Posterior cingulate gyrus (tissue), 11 donors: ENCODE data around the gene CELF1.

Experiments used
- DNase-seq, 10 donors: peaks; one replicate each; pipeline versions ENCODE4 v3.0.0 to v3.0.0-alpha.2; 2020 to 2021; ENCODE audit warnings: mixed read lengths in 3 of 10
- intact Hi-C: fragments of 100-400 bp; cut with DNase I; formaldehyde crosslinking; loops from one replicate; pipeline ENCODE4 v1.15.1; 2023

The CELF1 gene

DNA sequence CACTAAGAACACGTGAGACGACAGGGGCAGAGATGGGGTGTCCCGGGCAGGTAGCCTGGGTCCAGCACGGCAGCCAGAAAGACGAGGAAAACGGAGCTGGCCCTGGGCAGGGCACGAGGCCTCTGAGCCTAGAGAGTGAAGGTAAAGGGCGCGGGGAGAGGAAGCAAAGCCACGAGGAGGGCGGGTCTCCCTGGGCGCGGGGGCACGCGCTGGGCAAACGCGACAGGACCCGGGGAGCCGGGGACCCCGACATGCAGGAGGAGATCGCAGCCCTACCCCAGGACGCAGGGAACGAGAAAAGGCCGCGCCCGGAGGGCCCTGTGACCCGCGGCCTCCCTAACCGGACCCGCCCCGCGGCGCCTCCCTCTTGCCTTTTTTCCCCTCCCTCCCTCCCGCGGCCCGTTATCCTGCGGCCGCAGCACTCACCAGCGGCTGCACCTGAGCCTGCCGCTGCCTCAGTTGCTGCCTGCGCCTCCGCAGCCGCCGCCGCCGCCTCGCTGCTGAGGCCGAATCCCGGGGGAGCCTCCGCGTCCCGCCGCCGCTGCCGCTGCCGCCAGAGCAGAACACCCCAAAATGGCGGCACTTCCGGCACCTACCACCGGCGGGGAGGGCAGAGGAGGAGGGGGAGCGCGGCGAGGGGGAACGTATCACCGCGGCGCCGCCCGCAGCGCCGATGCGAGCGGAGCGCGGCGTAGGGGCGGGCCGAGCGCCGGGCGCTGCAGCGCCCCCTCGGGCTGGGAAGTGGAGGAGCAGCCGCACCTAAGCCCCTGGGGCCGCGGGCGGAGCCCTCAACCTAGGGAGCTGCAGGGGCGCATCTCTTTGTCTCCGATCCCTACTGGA is at the start of gene CELF1:
Gene CELF1 (minus strand): TSS at position 567 of the 840 bp plus-strand sequence. CDS start 53,609 bp downstream, outside the sequence.
- peak; percentile 83 to 98 (median 90) for DNase-seq
- intact Hi-C loops: loop anchor here (1.0 to 10.0 kb wide), 4 partner anchors 26 to 212 kb away; partner anchors contain the start of genes FNBP4, KBTBD4 and SLC39A13

DNA sequence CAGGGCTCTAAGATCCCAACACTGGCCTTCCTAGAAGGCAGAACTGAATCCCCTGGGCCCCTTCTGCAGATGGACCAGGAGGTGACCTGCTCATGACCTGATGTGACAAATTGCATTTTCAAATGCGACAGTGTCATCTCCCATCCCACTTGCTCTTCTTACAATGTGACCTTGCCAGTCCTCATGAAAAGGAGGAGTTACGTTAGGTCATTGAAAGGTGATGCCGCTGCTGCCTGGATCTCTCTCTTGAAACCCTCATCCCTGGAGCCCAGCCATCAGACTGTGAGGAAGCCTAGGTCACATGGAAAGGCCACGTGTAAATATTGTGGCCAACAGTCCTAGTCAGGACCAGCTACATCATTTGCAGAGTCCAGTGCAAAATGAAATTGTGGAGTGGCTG is 47.0 kb upstream of the CELF1 start:
- intact Hi-C loops: no loop called here
- no peak for DNase-seq

- intact Hi-C loops: no loop called here
- DNase-seq: no peak
These were observed 43.0 kb upstream of the CELF1 start for GRCh38 chr11:47595967-47596366.

DNA sequence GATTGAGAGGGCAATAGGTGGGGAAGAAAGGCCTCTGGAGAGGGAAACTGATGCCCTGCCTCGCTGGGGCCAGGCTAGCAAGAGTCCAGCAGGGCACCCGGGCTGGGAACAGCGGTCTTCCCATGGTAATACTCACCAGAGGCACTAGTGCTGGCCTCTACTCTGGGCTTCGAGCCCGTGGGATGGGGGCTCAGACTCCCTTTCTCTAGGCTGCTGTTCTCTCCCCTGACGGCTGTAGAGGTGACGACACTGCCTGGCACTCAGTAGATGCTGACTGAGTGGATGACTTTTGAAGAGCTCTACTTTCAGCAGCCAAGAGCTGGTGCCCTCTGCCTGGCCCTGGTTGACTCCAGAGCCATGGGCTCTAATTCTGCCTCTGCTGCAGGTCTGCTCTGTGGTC is 42.1 kb upstream of the CELF1 start:
- intact Hi-C loops: no loop called here
- peak in 2 of 10 donors; percentile 14 to 70 for DNase-seq

DNA sequence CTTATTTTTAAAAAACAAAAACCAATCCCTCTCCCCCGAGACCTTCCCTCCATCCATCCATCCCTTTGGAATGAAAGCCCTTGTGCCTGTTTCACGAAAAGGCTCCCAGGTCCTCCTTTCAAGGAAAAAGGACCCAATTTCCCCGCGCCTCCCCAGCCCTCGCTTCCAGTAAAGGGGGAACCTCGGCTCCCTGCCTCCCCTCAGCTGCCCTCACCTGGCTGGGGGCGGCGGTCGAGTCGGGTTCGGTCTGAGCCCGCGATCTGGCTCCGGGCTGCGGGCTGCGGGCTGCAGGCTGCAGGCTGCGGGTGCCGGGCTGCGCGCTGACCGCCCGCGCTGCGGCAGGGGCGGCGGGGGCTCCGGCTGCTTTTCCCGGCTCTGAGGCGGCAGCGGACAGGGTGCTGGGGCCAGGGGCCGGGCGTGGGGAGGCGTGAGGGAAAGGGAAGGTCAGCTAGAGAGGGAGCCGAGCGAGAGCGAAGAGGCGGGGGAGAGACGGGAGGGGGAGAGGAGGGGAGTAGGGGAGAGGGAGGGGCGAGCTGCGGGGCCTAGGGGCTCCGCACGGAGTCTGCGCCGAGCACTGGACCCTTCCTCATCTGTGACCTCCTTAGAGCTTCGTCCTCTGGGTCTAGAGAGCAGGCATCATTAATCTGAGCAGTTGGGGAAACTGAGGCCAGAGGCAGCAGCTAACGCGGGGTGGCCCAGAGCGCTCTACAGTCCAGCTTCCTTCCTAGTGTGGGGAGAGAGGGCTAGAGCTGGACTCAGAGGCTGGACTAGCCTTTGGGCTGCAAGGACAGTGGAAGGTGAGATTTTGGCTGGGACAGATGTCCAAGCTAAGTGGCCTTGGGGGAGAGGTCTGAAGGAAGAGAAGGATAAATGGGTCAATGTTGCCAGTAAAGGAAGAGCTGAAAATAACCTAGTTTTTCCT is 41.3 kb upstream of the CELF1 start, which contains the start of gene C1QTNF4:
Gene C1QTNF4 (minus strand): TSS at position 478 of the 922 bp plus-strand sequence. CDS start 3,601 bp downstream, outside the sequence.
- intact Hi-C loops: no loop called here
- DNase-seq: peak in 1 of 10 donors; percentile 83

- intact Hi-C loops: no loop called here
- DNase-seq: peak in 1 of 10 donors; percentile 70
These were observed 40.6 kb upstream of the CELF1 start for GRCh38 chr11:47593492-47593933.

GRCh38 chr11:47592970-47593369 is 40.0 kb upstream of the CELF1 start:
- no peak for DNase-seq
- intact Hi-C loops: no loop called here

DNA sequence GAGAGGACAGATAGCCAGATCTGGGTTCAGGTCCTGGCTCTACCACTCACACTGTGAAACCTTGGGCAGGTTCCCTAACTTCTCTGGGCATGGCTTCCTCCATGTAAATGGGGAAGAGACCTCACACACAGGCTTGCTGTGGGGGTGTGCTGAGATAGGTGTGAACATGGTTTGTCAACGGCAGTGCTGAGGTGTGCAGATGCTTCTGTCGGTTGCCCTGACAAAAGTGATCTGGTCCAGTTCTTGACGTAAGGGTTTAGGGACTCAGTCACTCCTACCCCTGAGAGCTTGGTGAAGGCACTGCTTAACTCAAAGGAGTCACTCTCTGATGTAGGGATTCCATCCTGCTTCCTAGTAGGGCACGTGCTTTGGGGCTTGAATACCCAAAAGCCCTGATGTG is 39.3 kb upstream of the CELF1 start:
- DNase-seq: peak in 2 of 10 donors; percentile 23 to 66
- intact Hi-C loops: no loop called here

DNA sequence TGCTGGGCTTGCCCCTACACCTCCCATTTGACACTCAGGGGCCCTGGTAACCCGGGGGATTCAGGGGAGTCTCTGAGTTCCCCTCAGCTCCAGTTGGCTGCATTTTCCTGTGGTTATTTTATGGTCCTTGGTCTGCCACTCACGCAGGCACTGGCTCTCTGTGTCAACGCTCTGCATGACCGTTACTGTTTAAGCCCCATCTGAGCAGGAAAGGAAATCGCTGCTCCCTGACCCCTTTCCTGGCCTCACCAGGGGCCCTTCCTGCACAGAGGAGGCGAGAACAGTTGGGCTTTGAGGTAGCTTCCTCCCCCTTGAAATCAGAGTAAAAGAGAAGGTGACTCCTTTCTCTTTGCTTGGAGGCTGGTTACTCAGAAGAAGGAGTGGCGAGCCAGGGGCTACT is 38.8 kb upstream of the CELF1 start:
- no peak for DNase-seq
- intact Hi-C loops: no loop called here

DNA sequence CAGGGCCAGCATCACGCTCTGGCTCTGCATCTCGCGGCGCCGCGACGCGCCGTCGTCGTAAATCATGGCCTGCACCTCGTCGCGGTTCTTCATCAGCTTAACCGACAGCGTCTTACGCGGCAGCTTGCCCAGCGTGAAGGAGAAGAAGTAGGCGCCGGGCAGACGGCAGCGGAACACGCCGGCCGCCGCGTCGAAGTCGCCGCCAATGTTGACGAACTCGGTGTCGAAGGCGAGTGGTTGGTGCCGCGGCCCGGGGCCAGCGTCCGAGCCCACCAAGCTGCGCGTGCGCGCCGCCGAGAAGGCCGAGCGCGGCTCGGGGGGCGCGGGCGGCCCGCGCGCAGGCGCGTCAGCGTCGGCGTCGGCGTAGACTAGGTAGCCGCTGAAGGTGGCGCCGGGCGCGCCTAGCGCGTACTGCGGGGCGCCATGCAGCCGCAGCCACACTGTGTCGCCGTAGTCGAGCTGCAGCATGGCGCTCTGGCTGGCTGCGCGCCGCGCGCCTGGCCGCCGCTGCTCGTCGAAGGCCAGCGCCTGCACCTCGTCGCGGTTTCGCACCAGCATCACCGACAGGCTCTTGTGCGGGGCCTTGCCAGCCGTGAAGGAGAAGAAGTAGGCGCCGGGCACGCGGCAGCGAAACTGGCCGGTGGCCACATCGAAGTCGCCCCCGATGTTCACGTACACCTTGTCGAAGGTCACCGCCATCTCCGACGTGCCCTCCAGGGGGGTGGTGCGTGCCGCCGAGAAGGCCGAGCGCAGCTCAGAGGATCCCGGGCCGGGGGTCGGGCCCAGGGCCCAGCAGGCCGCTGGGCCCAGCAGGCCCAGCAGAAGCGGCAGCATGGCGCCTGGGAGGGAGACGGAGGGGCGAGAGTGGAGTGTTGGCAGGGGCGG is 37.3 kb upstream of the CELF1 start:
- intact Hi-C loops: no loop called here
- peak in 1 of 10 donors; percentile 59 for DNase-seq

- intact Hi-C loops: no loop called here
- DNase-seq: peak in 1 of 10 donors; percentile 67
These were observed 36.6 kb upstream of the CELF1 start for GRCh38 chr11:47589584-47589976.

GRCh38 chr11:47589118-47589517 is 36.2 kb upstream of the CELF1 start:
- intact Hi-C loops: no loop called here
- peak in 1 of 10 donors; percentile 20 for DNase-seq

GRCh38 chr11:47587723-47588326 is 34.9 kb upstream of the CELF1 start:
- DNase-seq: peak in 4 of 10 donors; percentile 50 to 92 (median 65)
- intact Hi-C loops: no loop called here

GRCh38 chr11:47587039-47587716 is 34.2 kb upstream of the CELF1 start:
- intact Hi-C loops: no loop called here
- peak in 1 of 10 donors; percentile 37 for DNase-seq

GRCh38 chr11:47586098-47586855 is 33.3 kb upstream of the CELF1 start, which contains the start of gene FAM180B:
Gene FAM180B, plus strand, starts transcription at chr11:47586678. Its CDS starts 91 bp downstream, at chr11:47586769.
- DNase-seq: peak in 1 of 10 donors; percentile 72
- intact Hi-C loops: no loop called here

DNA sequence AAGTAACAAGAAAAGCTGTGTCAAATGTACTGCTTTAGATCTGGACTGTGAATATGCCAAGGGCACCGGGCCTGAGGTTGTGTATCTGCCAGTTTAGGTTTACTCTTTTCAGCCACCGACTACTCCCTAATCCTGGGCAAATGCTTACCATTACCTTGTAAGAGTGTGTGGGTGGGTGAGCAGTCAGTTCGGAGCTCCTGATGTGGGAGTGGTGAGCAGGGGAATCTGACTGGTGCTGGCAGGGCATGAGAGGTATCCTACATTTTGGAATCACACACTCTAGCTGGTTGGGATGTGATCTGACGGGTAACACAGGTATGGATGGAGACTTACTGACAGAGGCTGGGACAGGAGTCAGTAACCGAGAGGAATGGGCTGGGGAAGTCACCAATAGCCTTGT is 30.9 kb upstream of the CELF1 start:
- intact Hi-C loops: no loop called here
- DNase-seq: peak in 1 of 10 donors; percentile 75

- intact Hi-C loops: loop anchor here (1.0 to 10.0 kb wide), 3 partner anchors 26 to 154 kb away; partner anchors contain the start of genes CELF1, MTCH2 and PSMC3
- peak; percentile 86 to 98 (median 90) for DNase-seq
These were observed 25.9 kb upstream of the CELF1 start, which contains the start of the genes KBTBD4 and NDUFS3 for GRCh38 chr11:47578524-47579494. Gene KBTBD4, minus strand, starts transcription at chr11:47578970. Its CDS starts 19 bp downstream, at chr11:47578951. Gene NDUFS3, plus strand, starts transcription at chr11:47579074. Its CDS starts 18 bp downstream, at chr11:47579092.
